Measurements from ENCODE around the gene DDX54. TPM values are rescaled to one million over a fixed set of nuclear protein-coding genes. Genes with fewer than 3 reads are reported as not detected.
"Not testable (repeated sequence)": the region's sequence is repeated elsewhere in the genome, so short reads cannot be mapped to it uniquely, and the experiment has no call there.

DDX54 gene
- total RNA-seq, 2 experiments from 2014 or later, result 70.1 to 74.2 TPM

- Mint-ChIP-seq H3K27ac (no peak overlapping the region), H3K9me3 (no peaks in the 10 kb centered on the region), H3K4me1 (no peaks in the 10 kb centered on the region), H3K36me3 (no peaks in the 10 kb centered on the region), H3K27me3 (peaks cover 13% of the 10 kb centered on the region), H3K4me3 (no peak overlapping the region)
- no peak for DNase-seq
- no peak for ATAC-seq (ENCODE audit: low read depth)
- POLR2A ChIA-PET, result no interaction called here
These were observed 65.2 kb downstream of the DDX54 start for GRCh38 chr12:113119980-113120669.

GRCh38 chr12:113118142-113118541 lies 67.1 kb downstream of the DDX54 start:
- H3K27me3 Mint-ChIP-seq, result peaks cover 6% of the 10 kb centered on the region
- DNase-seq (no peak), ATAC-seq (ENCODE audit: low read depth) (no peak)
- POLR2A ChIA-PET, result no interaction called here
- no peaks in the 10 kb centered on the region for H3K36me3 Mint-ChIP-seq
- H3K4me3 Mint-ChIP-seq, result no peak overlapping the region
- H3K9me3 Mint-ChIP-seq, result no peaks in the 10 kb centered on the region
- no peak overlapping the region for H3K27ac Mint-ChIP-seq
- no peaks in the 10 kb centered on the region for H3K4me1 Mint-ChIP-seq

GRCh38 chr12:113117684-113118083 lies 67.6 kb downstream of the DDX54 start:
- H3K9me3 Mint-ChIP-seq; H3K27me3 Mint-ChIP-seq; DNase-seq; H3K4me1 Mint-ChIP-seq; ATAC-seq (ENCODE audit: low read depth); H3K4me3 Mint-ChIP-seq; POLR2A ChIA-PET; H3K27ac Mint-ChIP-seq; H3K36me3 Mint-ChIP-seq: not testable (repeated sequence)

- no peaks in the 10 kb centered on the region for H3K4me1 Mint-ChIP-seq
- no peak overlapping the region for H3K27ac Mint-ChIP-seq
- peaks cover 2% of the 10 kb centered on the region for H3K27me3 Mint-ChIP-seq
- no peaks in the 10 kb centered on the region for H3K36me3 Mint-ChIP-seq
- DNase-seq (no peak), ATAC-seq (ENCODE audit: low read depth) (no peak)
- POLR2A ChIA-PET, result no interaction called here
- H3K4me3 Mint-ChIP-seq, result no peak overlapping the region
- no peaks in the 10 kb centered on the region for H3K9me3 Mint-ChIP-seq
These were observed 68.4 kb downstream of the DDX54 start for GRCh38 chr12:113116875-113117274.

GRCh38 chr12:113115455-113116126 lies 69.7 kb downstream of the DDX54 start:
- DNase-seq (no peak), ATAC-seq (ENCODE audit: low read depth) (no peak)
- no peaks in the 10 kb centered on the region for H3K9me3 Mint-ChIP-seq
- H3K27ac Mint-ChIP-seq, result no peak overlapping the region
- peaks cover 2% of the 10 kb centered on the region for H3K27me3 Mint-ChIP-seq
- H3K36me3 Mint-ChIP-seq, result no peaks in the 10 kb centered on the region
- no peak overlapping the region for H3K4me3 Mint-ChIP-seq
- POLR2A ChIA-PET, result no interaction called here
- H3K4me1 Mint-ChIP-seq, result no peaks in the 10 kb centered on the region

GRCh38 chr12:113114447-113115178 lies 70.7 kb downstream of the DDX54 start:
- Mint-ChIP-seq H3K27me3 (peaks cover 2% of the 10 kb centered on the region), H3K27ac (no peak overlapping the region), H3K4me1 (peaks cover 8% of the 10 kb centered on the region), H3K4me3 (no peak overlapping the region), H3K9me3 (no peaks in the 10 kb centered on the region), H3K36me3 (no peaks in the 10 kb centered on the region)
- POLR2A ChIA-PET, result no interaction called here
- DNase-seq (no peak), ATAC-seq (ENCODE audit: low read depth) (no peak)

- peaks cover 4% of the 10 kb centered on the region for H3K27me3 Mint-ChIP-seq
These were observed 71.9 kb downstream of the DDX54 start for GRCh38 chr12:113113397-113113796.

GRCh38 chr12:113112043-113112899 lies 73.0 kb downstream of the DDX54 start:
- peaks cover 6% of the 10 kb centered on the region for H3K27me3 Mint-ChIP-seq
- DNase-seq (no peak), ATAC-seq (ENCODE audit: low read depth) (no peak)
- H3K4me3 Mint-ChIP-seq, result no peak overlapping the region
- H3K4me1 Mint-ChIP-seq, result peaks cover 8% of the 10 kb centered on the region
- no peak overlapping the region for H3K27ac Mint-ChIP-seq
- H3K9me3 Mint-ChIP-seq, result no peaks in the 10 kb centered on the region
- H3K36me3 Mint-ChIP-seq, result no peaks in the 10 kb centered on the region
- POLR2A ChIA-PET, result no interaction called here

More at GRCh38 chr12:113113397-113113796, 71.9 kb downstream of the DDX54 start:
- POLR2A ChIA-PET, result no interaction called here
- Mint-ChIP-seq H3K4me1 (peaks cover 8% of the 10 kb centered on the region), H3K9me3 (no peaks in the 10 kb centered on the region), H3K36me3 (no peaks in the 10 kb centered on the region), H3K27ac (no peak overlapping the region), H3K4me3 (no peak overlapping the region)
- DNase-seq (no peak), ATAC-seq (ENCODE audit: low read depth) (no peak)

GRCh38 chr12:113111247-113111646 lies 74.0 kb downstream of the DDX54 start:
- POLR2A ChIA-PET, result interaction anchor here (0.5 kb wide), 1 partner anchor 73 kb away, joined by 5 read pairs; no protein-coding TSS in a partner anchor

GRCh38 chr12:113109872-113110599 lies 75.2 kb downstream of the DDX54 start:
- no peak for DNase-seq
- POLR2A ChIA-PET, result interaction anchor here (0.7 kb wide), 1 partner anchor 67 kb away, joined by 3 read pairs; no protein-coding TSS in a partner anchor
- no peak overlapping the region for H3K27ac Mint-ChIP-seq
- no peak overlapping the region for H3K4me3 Mint-ChIP-seq
- peaks cover 4% of the 10 kb centered on the region for H3K27me3 Mint-ChIP-seq
- no peaks in the 10 kb centered on the region for H3K9me3 Mint-ChIP-seq
- no peak for ATAC-seq (ENCODE audit: low read depth)
- H3K36me3 Mint-ChIP-seq, result no peaks in the 10 kb centered on the region
- H3K4me1 Mint-ChIP-seq, result peaks cover 15% of the 10 kb centered on the region

More at GRCh38 chr12:113111247-113111646, 74.0 kb downstream of the DDX54 start:
- DNase-seq (no peak), ATAC-seq (ENCODE audit: low read depth) (no peak)
- Mint-ChIP-seq H3K27me3 (peaks cover 6% of the 10 kb centered on the region), H3K9me3 (no peaks in the 10 kb centered on the region), H3K36me3 (no peaks in the 10 kb centered on the region), H3K27ac (no peak overlapping the region), H3K4me3 (no peak overlapping the region), H3K4me1 (peaks cover 15% of the 10 kb centered on the region)

GRCh38 chr12:113109360-113109759 lies 75.9 kb downstream of the DDX54 start:
- no peaks in the 10 kb centered on the region for H3K36me3 Mint-ChIP-seq
- POLR2A ChIA-PET, result interaction anchor here (0.7 kb wide), 1 partner anchor 68 kb away, joined by 3 read pairs; no protein-coding TSS in a partner anchor
- no peaks in the 10 kb centered on the region for H3K9me3 Mint-ChIP-seq
- peaks cover 15% of the 10 kb centered on the region for H3K4me1 Mint-ChIP-seq
- H3K27ac Mint-ChIP-seq, result no peak overlapping the region
- ATAC-seq (ENCODE audit: low read depth) (no peak), DNase-seq (no peak)
- no peak overlapping the region for H3K4me3 Mint-ChIP-seq
- H3K27me3 Mint-ChIP-seq, result peaks cover 4% of the 10 kb centered on the region

GRCh38 chr12:113108308-113108707 lies 77.0 kb downstream of the DDX54 start:
- Mint-ChIP-seq H3K36me3 (no peaks in the 10 kb centered on the region), H3K27me3 (peaks cover 8% of the 10 kb centered on the region), H3K4me3 (no peak overlapping the region), H3K27ac (no peak overlapping the region), H3K4me1 (peaks cover 18% of the 10 kb centered on the region), H3K9me3 (no peaks in the 10 kb centered on the region)
- DNase-seq, result no peak
- POLR2A ChIA-PET, result no interaction called here
- no peak for ATAC-seq (ENCODE audit: low read depth)
